A673 (cell line): ENCODE data around the gene RSKR.

ENCODE experiments used
- EZH2 ChIP-seq: fragments of 200-600 bp; sonication (generic); IDR thresholded peaks from 2 replicates; pipeline ENCODE4 v1.6.1; 2017; ENCODE audit warnings: borderline replicate concordance, low read depth, mild to moderate bottlenecking, mixed read lengths, antibody characterized with exemption, low read length; ENCODE audit not compliant: poor library complexity, severe bottlenecking
- TF ChIP-seq, protein P1 (sequence below): fragments of 300-800, 200-600 bp; sonication (generic); conservative IDR thresholded peaks from 2 replicates; pipeline ENCODE4 v1.5.1; 2017; ENCODE audit warnings: low read depth, mild to moderate bottlenecking, antibody characterized with exemption, low read length, moderate library complexity, mixed read lengths

- TF ChIP-seq, protein P1, sequence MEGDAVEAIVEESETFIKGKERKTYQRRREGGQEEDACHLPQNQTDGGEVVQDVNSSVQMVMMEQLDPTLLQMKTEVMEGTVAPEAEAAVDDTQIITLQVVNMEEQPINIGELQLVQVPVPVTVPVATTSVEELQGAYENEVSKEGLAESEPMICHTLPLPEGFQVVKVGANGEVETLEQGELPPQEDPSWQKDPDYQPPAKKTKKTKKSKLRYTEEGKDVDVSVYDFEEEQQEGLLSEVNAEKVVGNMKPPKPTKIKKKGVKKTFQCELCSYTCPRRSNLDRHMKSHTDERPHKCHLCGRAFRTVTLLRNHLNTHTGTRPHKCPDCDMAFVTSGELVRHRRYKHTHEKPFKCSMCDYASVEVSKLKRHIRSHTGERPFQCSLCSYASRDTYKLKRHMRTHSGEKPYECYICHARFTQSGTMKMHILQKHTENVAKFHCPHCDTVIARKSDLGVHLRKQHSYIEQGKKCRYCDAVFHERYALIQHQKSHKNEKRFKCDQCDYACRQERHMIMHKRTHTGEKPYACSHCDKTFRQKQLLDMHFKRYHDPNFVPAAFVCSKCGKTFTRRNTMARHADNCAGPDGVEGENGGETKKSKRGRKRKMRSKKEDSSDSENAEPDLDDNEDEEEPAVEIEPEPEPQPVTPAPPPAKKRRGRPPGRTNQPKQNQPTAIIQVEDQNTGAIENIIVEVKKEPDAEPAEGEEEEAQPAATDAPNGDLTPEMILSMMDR = no peak
- TF ChIP-seq EZH2 = no peak
Observed at GRCh38 chr17:28579526-28579925, 34.5 kb downstream of the RSKR start.
